Measurements from ENCODE around the gene EXOC4. TPM values are rescaled to one million over a fixed set of nuclear protein-coding genes. Genes with fewer than 3 reads are reported as not detected.

Gene EXOC4
- total and polyA plus RNA-seq, 2 donors from 2014 or later: 22.8 to 78.7 TPM

DNA sequence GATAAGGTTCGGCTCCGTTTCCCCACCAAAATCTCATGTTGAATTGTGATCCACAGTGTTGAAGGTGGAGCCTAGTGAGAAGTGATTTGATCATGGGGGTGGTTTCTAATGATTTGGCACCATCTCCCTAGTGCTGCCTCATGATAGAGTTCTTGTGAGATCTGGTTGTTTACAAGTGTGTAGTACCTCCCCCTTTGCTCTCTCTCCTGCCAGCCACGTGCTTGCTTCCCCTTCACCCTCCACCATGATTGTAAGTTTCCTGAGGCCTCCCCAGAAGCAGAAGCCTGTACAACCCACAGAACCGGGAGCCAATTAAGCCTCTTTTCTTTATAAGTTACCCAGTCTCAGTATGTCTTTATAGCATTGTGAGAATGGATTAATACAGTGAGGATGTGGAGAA lies 862.1 kb downstream of the EXOC4 start:
- FAIRE-seq (no peak), DNase-seq (no peak)
- no peaks in the 10 kb centered on the region for H3K9me3 ChIP-seq (ENCODE audit: control insufficient read depth in 2 of 3, insufficient read depth in 1 of 3, low read length in 3 of 3)
- no peaks in the 10 kb centered on the region for H3K36me3 ChIP-seq (ENCODE audit: control insufficient read depth in 2 of 3, insufficient read depth in 3 of 3, low read length in 3 of 3)
- no peak overlapping the region for H3K27ac ChIP-seq (ENCODE audit: low read depth in 2 of 2, low read length in 2 of 2)
- no peak overlapping the region for H3K9ac ChIP-seq (ENCODE audit: low read length in 3 of 3)
- H3K4me1 ChIP-seq (ENCODE audit: control insufficient read depth in 2 of 3, insufficient read depth in 2 of 3, low read depth in 1 of 3, low read length in 3 of 3): no peaks in the 10 kb centered on the region
- intact Hi-C loops (cut with DNase I): no loop called here
- TF ChIP-seq, protein P1, sequence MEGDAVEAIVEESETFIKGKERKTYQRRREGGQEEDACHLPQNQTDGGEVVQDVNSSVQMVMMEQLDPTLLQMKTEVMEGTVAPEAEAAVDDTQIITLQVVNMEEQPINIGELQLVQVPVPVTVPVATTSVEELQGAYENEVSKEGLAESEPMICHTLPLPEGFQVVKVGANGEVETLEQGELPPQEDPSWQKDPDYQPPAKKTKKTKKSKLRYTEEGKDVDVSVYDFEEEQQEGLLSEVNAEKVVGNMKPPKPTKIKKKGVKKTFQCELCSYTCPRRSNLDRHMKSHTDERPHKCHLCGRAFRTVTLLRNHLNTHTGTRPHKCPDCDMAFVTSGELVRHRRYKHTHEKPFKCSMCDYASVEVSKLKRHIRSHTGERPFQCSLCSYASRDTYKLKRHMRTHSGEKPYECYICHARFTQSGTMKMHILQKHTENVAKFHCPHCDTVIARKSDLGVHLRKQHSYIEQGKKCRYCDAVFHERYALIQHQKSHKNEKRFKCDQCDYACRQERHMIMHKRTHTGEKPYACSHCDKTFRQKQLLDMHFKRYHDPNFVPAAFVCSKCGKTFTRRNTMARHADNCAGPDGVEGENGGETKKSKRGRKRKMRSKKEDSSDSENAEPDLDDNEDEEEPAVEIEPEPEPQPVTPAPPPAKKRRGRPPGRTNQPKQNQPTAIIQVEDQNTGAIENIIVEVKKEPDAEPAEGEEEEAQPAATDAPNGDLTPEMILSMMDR (IDR thresholded peaks at IDR 0.05; ENCODE audit: borderline replicate concordance, extremely low read depth, insufficient read depth): no peak
- no peaks in the 10 kb centered on the region for H3K27me3 ChIP-seq (ENCODE audit: control insufficient read depth, insufficient read depth, low read length)
- H3K4me3 ChIP-seq (ENCODE audit: low read length in 3 of 3): no peak overlapping the region

Small RNA genes within 50 kb of the gene (microRNA-seq; reads per million reads assigned to microRNA genes)
- gene MIR6133: not detected

Other genes starting within 250 kb of the EXOC4 start
- 53.9 TPM for gene CHCHD3, start 171.0 kb upstream of the EXOC4 start, total RNA-seq
- 77.3 TPM for gene CHCHD3, start 171.0 kb upstream of the EXOC4 start, polyA plus RNA-seq (ENCODE audit: insufficient read depth, low read depth, low replicate concordance)

All from kidney (tissue), 14 donors.